ENCODE results near the gene RFX2.

- TF ChIP-seq FOXJ3 (CRISPR knock-in tag; IDR thresholded peaks at IDR 0.05; ENCODE audit: borderline replicate concordance), result no peak
- no peak for TF ChIP-seq ZBTB21 (CRISPR knock-in tag; IDR thresholded peaks at IDR 0.05; ENCODE audit: borderline replicate concordance)
- TF ChIP-seq, protein P1, sequence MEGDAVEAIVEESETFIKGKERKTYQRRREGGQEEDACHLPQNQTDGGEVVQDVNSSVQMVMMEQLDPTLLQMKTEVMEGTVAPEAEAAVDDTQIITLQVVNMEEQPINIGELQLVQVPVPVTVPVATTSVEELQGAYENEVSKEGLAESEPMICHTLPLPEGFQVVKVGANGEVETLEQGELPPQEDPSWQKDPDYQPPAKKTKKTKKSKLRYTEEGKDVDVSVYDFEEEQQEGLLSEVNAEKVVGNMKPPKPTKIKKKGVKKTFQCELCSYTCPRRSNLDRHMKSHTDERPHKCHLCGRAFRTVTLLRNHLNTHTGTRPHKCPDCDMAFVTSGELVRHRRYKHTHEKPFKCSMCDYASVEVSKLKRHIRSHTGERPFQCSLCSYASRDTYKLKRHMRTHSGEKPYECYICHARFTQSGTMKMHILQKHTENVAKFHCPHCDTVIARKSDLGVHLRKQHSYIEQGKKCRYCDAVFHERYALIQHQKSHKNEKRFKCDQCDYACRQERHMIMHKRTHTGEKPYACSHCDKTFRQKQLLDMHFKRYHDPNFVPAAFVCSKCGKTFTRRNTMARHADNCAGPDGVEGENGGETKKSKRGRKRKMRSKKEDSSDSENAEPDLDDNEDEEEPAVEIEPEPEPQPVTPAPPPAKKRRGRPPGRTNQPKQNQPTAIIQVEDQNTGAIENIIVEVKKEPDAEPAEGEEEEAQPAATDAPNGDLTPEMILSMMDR (IDR thresholded peaks at IDR 0.05), result no peak
- TF ChIP-seq, protein P2, sequence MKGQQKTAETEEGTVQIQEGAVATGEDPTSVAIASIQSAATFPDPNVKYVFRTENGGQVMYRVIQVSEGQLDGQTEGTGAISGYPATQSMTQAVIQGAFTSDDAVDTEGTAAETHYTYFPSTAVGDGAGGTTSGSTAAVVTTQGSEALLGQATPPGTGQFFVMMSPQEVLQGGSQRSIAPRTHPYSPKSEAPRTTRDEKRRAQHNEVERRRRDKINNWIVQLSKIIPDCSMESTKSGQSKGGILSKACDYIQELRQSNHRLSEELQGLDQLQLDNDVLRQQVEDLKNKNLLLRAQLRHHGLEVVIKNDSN (CRISPR knock-in tag; IDR thresholded peaks at IDR 0.05), result no peak
- TF ChIP-seq E2F1 (CRISPR knock-in tag; IDR thresholded peaks at IDR 0.05), result no peak
- TF ChIP-seq SMAD3 (CRISPR knock-in tag; IDR thresholded peaks at IDR 0.05; ENCODE audit: borderline replicate concordance), result no peak
Measured at GRCh38 chr19:6132482-6132881, 22.2 kb upstream of the RFX2 start.

All from WTC11 (cell line).